NCI-H2227 (cell line): Measurements from ENCODE around the gene CAP2.

Experiments used
- DNase-seq: peaks from one replicate; lab custom pipeline; 2025; ENCODE audit not compliant: unreplicated experiment; lab: John Stamatoyannopoulos, UW

CAP2 gene

DNA sequence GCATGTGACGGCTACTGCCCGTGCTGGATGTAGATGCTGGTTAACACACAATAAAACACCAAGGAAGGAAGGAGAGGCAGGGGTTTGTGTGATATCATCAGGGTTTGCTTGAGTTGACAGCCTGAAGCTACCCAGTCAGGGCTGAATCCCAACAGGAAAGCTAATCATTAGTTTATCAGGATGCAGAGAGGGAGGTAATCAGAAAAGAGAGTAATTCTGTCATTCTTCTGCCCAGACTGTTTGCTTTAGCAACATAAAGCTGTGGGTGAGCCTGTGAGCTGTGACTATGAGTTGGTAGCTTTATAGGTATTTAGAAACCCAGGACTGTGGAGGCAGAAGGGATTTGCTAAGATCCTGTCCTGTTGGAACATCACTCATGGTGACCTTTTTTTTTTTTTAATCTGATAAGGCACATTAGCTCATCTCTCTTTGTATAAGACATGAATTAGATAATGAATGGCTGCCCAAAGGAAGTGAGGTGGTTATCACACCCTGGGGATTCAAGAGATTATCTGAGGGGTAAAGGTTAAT lies 79.3 kb downstream of the CAP2 start:
- no peak for DNase-seq

DNA sequence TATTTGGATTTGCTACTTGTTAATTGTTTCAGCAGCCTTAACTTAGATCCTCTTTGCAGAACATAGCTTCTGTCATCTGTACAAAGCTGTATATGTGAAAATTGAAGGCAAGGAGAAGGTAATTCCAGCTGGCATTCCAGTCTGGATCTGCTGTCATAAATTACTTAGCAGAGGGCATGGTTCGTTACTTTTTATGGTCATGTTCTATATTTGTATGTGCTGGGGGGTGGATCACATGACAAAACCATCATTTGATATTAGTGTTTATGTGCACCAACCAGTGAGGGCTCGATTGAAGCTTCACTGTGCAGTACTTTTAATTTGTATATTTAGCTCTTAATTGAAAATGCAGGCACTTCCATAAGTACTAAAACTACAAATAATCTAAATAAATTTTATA lies 80.2 kb downstream of the CAP2 start:
- DNase-seq: no peak

DNA sequence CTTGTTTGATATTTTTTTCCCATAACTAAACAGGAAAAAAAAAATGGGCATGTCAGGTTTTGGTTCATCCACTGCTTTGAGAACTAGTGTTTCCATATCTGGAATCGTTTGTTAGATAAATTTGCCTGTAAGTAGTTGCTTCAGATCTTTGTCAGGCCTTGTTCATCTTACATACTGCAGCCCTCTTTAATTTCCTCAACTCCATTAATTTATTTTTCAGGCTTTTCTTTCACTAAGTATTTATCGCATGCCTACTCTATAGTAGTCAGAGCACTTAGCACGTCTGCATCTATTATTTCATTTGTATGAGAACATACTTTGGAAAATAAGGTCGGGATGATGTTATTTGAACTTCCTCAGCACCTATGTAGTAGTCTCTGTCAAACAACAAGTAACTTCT lies 80.9 kb downstream of the CAP2 start:
- DNase-seq: no peak

DNA sequence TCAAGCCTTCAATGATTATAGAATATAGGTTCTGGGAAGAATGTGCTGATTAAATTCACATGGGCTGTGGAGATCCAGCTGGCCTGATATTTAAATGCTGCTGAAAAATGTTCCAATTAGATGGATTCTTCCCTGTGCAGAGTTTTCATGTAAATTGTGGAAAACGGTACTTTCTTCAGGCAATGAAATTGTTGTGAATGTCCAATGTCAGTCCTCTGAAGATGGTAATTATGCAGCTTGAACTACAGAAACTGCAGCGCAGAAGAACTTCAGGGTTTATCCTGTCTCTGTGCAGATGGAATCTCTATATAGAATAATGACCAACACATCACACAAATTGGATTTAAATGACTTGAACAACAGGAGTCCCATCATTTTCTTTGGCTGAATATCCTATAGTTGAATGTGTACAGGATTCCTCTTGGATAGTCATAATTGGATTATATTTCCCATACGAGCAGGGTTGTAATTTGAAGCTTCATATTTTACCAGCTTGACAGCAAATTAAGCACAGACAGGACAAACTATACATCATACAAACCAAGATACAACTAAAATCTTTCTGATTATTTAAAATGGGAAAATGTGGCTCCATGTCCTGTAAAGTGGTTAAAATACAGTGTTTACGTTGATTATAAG lies 82.3 kb downstream of the CAP2 start:
- no peak for DNase-seq

DNA sequence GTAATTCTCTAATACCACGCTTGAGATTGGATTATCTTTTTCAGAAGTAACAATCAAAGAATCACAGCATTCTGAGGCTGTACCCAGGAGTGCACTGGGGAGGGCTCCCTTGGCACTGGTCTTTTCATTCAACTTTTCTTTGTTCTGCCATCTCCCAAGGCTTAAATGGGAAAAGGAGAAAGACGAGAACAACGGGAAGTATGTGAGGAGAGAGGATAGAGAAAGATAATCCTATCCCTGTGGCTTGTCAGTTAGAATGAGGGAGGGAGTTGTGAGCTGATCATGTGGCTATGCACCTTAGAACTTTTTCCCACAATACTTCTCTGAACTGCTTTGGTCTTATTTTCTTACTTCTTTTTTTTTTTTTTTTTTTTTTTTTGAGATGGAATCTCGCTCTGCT lies 83.1 kb downstream of the CAP2 start:
- DNase-seq: no peak

DNA sequence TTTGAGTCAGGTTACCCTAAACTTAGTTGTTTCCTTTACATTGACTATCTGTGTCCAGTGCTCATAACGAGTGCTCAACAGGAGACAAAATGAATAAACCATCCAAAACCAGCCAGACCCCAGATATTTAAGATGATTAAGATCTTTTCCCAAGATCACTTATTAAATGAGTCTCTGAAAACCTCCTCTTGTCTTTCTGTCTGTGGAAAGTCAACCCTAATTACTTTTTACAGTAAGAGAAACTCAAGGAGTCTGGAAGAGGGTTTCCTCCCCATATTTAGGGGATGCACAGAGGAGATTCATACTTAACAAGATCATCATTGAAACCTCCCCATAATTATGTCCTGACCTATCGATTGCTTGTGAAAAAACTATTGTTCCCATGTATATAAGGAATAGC lies 84.0 kb downstream of the CAP2 start:
- DNase-seq: no peak

DNA sequence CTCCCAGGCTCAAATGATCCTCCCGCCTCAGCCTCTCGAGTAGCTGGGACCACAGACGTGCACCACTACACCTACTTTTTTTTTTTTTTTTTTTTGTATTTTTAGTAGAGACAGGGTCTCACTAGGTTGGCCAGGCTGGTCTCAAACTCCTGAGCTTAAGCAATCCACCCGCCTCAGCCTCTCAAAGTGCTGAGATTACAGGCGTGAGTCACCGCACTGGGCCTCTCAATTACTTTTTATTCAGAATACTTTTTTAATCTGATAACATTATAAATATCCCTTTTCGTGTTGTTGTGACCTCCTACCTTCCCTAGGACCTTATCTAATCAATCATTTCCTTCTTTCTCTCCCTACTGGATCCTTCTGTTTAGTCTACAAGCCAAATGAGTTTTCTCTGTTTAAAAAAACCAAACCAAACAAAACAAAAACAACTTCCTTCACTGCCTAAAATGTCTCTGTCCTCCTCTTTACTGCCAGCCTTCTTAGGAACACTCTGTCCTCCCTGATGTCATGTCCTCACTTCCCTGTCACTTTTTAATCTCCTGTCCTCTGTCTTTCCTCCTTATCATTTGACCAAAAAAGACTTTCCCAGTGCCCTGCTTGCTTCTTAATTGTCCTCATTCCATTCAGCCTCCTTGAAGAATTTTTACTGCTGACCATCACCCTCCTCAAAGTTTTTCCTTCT lies 85.0 kb downstream of the CAP2 start:
- no peak for DNase-seq

DNA sequence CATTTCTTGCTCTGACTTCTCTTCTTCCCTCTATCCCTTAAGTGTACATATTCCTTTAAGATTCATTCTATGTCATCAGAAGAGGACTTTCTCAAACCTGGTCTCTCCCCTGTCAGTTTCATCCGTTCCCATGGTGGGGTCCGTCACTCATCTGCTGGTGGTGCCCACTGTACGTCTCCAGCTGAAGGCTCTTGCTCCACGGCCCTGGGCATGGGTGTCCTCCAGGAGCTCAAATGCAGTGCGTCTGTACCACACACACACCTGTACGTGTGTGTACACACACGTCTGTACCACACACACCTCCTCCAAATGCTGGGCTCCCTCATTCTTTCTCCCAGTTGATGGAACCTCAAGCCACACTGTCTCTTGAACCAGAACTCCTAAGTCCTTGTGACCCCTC lies 85.6 kb downstream of the CAP2 start:
- no peak for DNase-seq

DNA sequence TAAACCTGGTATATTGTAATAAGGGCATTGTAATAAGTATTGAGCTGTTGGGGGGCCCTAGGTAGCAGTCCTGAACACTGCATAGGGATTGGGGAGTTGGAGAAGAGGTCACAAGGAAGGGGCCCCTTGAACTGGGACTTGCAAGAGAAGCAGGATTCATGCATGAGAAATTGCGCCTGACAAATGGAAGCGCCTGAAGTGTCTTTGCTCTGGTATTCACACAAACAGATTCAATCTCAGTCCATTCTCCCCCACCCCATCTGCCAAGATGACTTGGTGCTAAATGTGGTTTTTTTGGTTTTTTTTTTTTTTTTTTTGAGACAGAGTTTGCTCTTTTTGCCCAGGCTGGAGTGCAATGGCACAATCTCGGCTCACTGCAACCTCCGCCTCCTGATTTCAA lies 87.1 kb downstream of the CAP2 start:
- DNase-seq: no peak

DNA sequence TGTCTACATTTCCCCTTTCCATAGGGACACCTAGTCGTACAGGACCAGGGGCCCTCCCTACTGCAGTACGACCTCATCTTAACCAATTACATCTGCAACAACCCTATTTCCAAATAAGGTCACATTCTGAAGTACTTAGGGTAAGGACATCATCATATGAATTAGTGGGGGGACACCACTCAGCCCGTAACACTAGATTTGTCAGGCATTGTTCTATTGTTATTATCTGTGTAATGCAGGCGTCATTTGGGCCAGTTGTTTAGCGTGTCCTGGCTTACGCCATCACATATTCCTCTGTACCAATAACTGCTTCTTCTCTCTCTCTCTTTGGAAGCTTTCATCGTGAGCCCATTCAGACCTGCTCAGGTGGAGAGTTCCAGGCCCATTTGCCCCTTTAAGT lies 89.3 kb downstream of the CAP2 start:
- no peak for DNase-seq

DNA sequence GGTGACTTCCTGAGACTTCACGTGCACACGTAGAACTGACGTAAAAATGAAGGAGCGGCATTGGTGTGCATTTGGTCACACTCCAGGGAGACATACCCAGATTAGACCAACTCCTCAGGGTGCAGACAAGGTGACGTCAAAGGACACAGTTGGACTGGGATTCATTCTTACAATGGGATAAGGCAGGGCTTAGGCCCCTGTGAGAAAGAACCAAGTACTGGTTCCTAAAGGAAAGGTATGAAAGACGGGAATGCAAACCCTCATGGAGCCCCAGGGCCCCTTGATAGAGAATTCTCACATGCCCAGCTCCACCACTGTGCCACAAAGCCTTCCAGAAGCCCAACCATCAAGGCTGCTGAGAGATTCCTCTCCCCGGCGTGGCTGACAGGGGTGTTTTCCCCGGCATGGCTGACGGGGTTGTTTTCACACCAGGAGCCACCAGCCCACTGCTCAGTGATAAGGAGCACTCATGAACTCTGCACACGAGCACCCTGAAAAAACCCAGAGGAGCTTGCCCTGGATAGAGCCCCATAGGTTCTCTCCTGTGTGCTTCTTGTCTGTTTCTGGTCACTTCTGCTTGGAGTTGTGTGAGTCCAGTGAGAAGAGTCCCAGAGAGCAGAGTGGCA lies 90.1 kb downstream of the CAP2 start:
- DNase-seq: no peak

DNA sequence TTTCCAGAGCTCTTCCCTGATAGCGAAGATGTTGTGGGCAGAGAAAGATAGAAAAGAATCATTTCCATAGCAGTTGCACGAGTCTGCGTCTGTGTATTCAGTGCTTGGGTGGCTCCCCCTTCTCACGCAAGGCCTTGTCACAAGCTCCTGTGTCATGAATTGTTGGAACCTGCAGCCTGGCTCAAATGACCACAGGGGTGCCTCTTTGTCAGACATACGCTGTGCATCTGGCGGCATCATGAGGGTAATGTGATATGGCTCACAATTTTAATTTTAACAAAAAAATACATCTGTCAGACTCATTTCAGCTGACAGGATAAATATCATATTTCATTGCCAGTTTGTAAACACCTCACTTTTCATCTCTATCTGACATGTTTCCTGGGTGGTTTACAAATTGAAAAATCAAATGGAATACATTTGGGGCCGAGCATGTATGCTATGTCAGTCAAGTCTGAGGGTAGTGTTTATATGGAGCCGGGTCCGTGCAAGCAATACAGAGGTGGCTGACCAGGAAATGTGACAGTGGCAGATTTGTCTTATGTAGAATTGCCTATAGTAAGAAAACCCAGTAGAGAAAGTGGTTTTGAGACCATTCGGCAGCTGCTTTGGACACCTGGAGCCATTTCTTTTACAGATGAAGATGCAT lies 90.9 kb downstream of the CAP2 start:
- DNase-seq: no peak

DNA sequence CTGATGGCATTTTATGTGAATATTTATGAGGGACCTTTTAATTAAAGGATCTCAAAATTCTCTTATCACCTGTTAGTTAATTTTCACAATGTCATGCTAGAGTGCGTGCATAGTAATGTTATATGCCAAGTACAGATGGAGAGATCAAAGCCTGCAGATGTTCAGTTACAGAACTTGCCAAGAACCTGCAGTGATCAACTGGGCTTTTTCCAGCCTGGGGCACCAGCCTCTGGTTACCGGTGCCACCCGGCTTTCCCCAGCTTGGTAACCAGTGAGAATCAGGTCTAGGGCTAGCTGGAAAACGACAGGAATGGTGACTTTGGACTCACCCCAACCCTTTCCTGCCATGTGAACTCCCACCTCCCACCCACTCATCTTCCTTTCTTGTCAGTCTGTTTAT lies 91.8 kb downstream of the CAP2 start:
- DNase-seq: no peak

DNA sequence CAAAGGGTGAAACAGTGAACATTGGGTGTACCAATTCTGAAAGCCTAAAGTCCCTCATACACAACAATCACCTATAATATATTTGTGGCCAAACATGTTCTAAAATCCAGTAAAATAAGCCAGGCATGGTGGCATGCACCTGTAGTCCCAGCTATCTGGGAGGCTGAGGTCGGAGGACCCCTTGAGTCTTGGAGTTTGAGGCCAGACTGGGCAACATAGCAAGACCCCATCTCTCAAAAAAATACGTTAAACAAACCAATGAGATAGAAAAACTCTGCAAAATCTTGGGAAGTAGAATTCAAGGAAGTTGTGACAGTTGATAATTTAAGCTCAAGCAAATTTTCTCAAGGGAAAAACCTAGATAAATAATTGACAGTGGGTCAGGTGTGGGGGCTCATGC lies 92.6 kb downstream of the CAP2 start:
- no peak for DNase-seq

DNA sequence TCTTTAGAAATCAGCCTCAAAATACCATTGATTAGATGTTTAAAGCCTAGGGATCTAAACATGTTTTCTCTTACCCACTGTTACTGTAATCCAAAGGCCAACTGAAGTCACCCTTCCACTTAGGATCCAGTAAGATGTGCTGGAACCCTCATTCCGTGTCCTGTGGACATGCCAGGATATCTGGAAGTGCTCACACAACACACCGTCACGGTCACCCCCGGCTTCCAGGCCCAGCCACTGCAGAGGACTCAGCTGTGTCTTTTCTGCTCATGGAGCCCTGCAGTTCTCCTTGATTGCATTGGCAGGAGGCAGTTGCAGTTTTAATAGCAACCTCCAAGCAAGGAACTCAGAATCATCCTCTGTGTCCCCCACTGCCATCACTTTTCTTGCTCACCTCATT lies 93.3 kb downstream of the CAP2 start:
- no peak for DNase-seq

DNA sequence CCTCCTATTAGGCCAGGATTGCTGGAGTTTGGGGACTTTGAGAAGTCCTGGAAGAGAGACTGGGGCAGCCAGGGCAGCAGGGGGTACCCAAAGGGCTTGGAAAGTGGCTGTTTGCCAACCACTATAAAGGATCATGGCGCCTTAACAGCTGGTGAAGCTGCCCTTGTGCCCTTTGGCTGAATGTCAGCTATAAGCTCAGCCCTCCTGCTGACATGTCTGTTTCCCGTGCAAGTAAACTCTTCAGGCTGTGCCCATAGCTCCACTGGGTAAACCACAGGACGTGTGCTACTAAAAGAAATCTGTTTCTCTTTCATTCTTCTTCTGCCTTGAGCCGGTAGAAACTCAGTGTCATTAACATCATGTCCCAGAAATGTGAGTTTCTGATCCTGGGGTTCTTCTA lies 97.3 kb downstream of the CAP2 start:
- DNase-seq: no peak

DNA sequence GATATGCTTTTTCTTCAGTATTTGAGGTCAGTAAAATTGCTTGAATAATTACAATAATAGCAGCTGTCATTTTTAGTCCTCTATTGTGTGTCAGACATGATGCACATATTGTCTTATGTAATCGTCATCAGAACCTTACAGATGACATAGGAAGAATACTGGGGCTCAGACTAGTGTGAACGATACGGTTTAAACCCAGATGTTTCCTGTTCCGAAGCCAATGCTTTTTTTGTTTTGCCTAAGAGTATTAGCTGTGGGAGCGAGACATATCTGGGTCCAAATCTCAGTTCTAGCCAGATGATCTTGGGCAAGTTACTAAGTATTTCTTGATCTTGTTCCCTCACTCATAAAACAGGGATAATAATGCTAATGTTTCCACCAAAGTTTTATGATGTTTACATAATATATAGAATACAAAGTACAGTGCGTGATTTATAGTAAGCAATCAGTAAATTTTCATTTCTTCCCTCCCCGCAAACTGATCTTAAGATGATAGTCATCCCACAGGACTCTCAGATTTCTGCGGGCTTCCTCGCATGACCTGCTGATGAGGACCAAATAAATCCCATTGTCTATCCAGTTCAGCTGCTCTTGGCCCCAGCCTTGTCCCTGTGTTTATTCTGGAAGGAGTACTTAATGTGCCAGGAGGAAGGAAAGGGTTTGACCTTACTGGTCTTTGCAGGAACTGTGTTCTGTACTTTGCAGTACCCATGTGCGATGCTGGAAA lies 98.2 kb downstream of the CAP2 start:
- no peak for DNase-seq

DNA sequence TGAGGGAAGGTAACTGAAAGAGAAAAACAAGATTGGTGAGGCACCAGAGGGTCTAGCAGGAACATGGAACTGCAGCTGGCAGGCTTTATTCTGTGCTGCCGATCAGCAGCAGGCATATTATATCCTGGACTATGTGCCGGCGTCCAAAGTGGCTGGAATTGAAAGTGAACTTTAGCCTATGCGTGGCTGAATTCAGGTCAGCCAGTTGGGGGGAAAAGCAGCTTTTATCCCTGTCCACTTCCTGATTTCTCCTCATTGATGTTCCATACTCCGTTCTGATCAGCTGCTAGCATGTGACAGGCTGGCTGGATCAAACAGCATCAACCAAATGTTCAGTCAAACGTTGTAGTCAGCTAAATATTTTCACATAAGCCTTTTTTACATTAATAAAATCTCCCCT lies 99.0 kb downstream of the CAP2 start:
- DNase-seq: no peak

DNA sequence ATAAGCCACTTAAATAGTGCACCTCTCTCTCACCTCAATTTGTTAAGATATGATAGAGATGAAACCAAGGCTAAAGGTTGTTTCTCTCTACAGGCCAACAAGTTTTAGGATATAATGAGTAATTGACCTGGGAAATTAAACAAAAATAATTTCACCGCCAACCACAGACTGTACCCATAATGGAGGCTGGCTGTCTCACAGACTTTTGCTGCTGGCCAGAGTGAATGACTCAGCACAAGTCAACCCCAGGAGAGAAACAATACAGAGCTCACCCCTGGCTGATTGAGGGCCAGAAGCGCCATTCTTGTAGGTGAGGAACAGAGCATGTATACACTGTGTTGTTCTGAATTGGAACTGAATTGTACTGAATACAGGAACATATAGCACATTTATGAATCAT lies 99.9 kb downstream of the CAP2 start:
- DNase-seq: no peak

DNA sequence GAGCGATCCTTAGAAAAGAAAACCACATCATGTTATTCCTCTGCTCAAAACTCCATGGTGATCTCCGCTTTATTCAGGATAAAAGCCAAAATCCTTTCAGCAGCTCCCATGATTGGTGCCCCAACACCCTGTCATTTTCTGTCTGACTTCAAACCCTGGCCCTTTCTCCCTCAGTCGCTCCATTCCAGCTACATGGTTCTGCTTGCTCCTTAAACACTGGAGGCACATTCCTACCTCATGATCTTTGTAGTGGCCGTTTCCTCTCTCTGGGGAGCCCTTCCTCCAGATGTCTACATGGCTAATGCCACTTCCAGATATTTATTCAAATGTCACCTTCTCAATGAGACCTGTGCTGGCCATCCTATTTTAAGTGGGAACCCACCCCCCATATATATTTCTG lies 100.8 kb downstream of the CAP2 start:
- no peak for DNase-seq

DNA sequence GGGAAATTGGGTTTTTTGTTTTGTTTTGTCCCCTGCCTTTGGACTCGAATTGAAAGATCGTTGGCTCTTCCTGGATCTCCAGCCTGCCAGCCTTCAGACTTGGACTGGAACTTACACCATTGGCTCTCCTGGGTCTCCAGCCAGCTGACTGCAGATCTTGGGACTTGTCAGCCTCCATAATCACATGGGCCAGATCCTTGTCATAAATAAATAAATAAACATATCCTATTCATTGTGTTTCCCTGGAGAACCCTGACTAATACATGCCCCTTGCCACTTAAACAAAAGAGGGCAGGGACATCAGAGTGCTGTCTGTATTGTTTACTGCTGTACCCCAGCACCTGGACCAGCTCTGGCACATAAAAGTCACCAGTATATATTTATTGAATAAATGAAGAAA lies 101.5 kb downstream of the CAP2 start:
- no peak for DNase-seq
